ENCODE data around the gene RGS17.

Gene RGS17

DNA sequence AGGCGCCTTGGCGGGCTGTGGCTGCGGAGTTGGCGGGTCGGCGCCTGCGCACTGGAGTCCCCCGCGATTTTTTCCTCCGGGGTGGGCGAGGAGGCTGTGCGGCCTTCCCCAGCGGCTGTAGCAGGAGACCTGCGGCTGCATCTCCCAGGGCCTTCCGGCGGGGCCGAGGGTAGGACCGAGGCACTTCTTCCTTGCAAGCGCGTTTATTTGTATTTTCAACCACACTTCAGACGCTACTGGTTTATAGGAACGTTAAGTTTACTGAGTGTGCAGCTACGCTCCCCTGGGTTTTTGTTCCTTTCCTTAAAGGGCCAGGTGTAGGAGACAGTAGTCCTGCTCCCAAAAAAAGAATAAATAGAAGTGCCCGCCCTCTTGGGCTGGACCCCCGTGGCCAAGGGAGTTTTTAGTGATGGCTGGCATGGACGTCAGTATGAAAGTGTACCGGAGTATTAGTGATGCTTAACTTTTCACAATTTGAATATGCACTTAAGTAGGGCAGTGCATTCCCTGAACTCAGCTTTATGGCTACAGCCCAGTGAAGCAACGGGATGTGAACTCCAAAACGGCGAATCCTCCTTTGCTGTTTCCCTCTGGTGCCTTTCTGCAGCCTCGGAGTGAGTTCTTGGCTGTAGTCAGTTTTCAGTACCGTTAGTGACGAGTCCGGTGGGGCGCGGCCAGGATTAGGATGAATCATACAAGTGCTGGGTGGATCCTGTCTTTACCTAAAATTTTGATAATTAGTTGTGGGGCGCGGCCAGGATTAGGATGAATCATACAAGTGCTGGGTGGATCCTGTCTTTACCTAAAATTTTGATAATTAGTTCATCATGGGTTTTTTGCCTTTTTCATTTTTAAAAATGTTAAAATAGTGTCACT lies 147.2 kb downstream of the RGS17 start (continued):
- TF ChIP-seq, protein P1, sequence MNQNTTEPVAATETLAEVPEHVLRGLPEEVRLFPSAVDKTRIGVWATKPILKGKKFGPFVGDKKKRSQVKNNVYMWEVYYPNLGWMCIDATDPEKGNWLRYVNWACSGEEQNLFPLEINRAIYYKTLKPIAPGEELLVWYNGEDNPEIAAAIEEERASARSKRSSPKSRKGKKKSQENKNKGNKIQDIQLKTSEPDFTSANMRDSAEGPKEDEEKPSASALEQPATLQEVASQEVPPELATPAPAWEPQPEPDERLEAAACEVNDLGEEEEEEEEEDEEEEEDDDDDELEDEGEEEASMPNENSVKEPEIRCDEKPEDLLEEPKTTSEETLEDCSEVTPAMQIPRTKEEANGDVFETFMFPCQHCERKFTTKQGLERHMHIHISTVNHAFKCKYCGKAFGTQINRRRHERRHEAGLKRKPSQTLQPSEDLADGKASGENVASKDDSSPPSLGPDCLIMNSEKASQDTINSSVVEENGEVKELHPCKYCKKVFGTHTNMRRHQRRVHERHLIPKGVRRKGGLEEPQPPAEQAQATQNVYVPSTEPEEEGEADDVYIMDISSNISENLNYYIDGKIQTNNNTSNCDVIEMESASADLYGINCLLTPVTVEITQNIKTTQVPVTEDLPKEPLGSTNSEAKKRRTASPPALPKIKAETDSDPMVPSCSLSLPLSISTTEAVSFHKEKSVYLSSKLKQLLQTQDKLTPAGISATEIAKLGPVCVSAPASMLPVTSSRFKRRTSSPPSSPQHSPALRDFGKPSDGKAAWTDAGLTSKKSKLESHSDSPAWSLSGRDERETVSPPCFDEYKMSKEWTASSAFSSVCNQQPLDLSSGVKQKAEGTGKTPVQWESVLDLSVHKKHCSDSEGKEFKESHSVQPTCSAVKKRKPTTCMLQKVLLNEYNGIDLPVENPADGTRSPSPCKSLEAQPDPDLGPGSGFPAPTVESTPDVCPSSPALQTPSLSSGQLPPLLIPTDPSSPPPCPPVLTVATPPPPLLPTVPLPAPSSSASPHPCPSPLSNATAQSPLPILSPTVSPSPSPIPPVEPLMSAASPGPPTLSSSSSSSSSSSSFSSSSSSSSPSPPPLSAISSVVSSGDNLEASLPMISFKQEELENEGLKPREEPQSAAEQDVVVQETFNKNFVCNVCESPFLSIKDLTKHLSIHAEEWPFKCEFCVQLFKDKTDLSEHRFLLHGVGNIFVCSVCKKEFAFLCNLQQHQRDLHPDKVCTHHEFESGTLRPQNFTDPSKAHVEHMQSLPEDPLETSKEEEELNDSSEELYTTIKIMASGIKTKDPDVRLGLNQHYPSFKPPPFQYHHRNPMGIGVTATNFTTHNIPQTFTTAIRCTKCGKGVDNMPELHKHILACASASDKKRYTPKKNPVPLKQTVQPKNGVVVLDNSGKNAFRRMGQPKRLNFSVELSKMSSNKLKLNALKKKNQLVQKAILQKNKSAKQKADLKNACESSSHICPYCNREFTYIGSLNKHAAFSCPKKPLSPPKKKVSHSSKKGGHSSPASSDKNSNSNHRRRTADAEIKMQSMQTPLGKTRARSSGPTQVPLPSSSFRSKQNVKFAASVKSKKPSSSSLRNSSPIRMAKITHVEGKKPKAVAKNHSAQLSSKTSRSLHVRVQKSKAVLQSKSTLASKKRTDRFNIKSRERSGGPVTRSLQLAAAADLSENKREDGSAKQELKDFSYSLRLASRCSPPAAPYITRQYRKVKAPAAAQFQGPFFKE (tag by site-specific recombination; IDR thresholded peaks at IDR 0.05; ENCODE audit: borderline replicate concordance): no peak
- no peak for TF ChIP-seq ZBTB7A (tag by site-specific recombination; IDR thresholded peaks at IDR 0.05; ENCODE audit: low read depth)
- no peak for TF ChIP-seq ZNF555 (tag by site-specific recombination; conservative IDR thresholded peaks at IDR 0.05)
- TF ChIP-seq, protein P2, sequence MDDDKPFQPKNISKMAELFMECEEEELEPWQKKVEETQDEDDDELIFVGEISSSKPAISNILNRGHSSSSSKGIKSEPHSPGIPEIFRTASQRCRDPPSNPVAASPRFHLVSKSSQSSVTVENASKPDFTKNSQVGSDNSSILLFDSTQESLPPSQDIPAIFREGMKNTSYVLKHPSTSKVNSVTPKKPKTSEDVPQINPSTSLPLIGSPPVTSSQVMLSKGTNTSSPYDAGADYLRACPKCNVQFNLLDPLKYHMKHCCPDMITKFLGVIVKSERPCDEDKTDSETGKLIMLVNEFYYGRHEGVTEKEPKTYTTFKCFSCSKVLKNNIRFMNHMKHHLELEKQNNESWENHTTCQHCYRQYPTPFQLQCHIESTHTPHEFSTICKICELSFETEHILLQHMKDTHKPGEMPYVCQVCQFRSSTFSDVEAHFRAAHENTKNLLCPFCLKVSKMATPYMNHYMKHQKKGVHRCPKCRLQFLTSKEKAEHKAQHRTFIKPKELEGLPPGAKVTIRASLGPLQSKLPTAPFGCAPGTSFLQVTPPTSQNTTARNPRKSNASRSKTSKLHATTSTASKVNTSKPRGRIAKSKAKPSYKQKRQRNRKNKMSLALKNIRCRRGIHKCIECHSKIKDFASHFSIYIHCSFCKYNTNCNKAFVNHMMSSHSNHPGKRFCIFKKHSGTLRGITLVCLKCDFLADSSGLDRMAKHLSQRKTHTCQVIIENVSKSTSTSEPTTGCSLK (tag by site-specific recombination; IDR thresholded peaks at IDR 0.05): no peak
- TF ChIP-seq ZNF48 (tag by site-specific recombination; IDR thresholded peaks at IDR 0.05): no peak
- no peak for TF ChIP-seq ZNF664 (tag by site-specific recombination; IDR thresholded peaks at IDR 0.05)
- no peak for TF ChIP-seq ZNF174 (tag by site-specific recombination; IDR thresholded peaks at IDR 0.05)
- TF ChIP-seq ZNF701 (tag by site-specific recombination; IDR thresholded peaks at IDR 0.05): no peak
- TF ChIP-seq ZFP41 (tag by site-specific recombination; IDR thresholded peaks at IDR 0.05; ENCODE audit: borderline replicate concordance): no peak
- TF ChIP-seq, protein P3, sequence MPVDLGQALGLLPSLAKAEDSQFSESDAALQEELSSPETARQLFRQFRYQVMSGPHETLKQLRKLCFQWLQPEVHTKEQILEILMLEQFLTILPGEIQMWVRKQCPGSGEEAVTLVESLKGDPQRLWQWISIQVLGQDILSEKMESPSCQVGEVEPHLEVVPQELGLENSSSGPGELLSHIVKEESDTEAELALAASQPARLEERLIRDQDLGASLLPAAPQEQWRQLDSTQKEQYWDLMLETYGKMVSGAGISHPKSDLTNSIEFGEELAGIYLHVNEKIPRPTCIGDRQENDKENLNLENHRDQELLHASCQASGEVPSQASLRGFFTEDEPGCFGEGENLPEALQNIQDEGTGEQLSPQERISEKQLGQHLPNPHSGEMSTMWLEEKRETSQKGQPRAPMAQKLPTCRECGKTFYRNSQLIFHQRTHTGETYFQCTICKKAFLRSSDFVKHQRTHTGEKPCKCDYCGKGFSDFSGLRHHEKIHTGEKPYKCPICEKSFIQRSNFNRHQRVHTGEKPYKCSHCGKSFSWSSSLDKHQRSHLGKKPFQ (tag by site-specific recombination; IDR thresholded peaks at IDR 0.05): no peak
- TF ChIP-seq, protein P4, sequence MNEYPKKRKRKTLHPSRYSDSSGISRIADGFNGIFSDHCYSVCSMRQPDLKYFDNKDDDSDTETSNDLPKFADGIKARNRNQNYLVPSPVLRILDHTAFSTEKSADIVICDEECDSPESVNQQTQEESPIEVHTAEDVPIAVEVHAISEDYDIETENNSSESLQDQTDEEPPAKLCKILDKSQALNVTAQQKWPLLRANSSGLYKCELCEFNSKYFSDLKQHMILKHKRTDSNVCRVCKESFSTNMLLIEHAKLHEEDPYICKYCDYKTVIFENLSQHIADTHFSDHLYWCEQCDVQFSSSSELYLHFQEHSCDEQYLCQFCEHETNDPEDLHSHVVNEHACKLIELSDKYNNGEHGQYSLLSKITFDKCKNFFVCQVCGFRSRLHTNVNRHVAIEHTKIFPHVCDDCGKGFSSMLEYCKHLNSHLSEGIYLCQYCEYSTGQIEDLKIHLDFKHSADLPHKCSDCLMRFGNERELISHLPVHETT (tag by site-specific recombination; IDR thresholded peaks at IDR 0.05): 0 out of 2 replicates have a peak, but pooled peaks have one; percentile 38
- TF ChIP-seq ZNF404 (tag by site-specific recombination; IDR thresholded peaks at IDR 0.05): no peak
- TF ChIP-seq, protein P5, sequence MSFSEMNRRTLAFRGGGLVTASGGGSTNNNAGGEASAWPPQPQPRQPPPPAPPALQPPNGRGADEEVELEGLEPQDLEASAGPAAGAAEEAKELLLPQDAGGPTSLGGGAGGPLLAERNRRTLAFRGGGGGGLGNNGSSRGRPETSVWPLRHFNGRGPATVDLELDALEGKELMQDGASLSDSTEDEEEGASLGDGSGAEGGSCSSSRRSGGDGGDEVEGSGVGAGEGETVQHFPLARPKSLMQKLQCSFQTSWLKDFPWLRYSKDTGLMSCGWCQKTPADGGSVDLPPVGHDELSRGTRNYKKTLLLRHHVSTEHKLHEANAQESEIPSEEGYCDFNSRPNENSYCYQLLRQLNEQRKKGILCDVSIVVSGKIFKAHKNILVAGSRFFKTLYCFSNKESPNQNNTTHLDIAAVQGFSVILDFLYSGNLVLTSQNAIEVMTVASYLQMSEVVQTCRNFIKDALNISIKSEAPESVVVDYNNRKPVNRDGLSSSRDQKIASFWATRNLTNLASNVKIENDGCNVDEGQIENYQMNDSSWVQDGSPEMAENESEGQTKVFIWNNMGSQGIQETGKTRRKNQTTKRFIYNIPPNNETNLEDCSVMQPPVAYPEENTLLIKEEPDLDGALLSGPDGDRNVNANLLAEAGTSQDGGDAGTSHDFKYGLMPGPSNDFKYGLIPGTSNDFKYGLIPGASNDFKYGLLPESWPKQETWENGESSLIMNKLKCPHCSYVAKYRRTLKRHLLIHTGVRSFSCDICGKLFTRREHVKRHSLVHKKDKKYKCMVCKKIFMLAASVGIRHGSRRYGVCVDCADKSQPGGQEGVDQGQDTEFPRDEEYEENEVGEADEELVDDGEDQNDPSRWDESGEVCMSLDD (tag by site-specific recombination; IDR thresholded peaks at IDR 0.05): no peak
- no peak for TF ChIP-seq OSR2 (tag by site-specific recombination; IDR thresholded peaks at IDR 0.05)
- TF ChIP-seq ZNF132 (tag by site-specific recombination; IDR thresholded peaks at IDR 0.05; ENCODE audit: borderline replicate concordance): no peak
- TF ChIP-seq, protein P6, sequence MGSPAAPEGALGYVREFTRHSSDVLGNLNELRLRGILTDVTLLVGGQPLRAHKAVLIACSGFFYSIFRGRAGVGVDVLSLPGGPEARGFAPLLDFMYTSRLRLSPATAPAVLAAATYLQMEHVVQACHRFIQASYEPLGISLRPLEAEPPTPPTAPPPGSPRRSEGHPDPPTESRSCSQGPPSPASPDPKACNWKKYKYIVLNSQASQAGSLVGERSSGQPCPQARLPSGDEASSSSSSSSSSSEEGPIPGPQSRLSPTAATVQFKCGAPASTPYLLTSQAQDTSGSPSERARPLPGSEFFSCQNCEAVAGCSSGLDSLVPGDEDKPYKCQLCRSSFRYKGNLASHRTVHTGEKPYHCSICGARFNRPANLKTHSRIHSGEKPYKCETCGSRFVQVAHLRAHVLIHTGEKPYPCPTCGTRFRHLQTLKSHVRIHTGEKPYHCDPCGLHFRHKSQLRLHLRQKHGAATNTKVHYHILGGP (tag by site-specific recombination; IDR thresholded peaks at IDR 0.05): no peak
- no peak for TF ChIP-seq BCL11B (tag by site-specific recombination; IDR thresholded peaks at IDR 0.05; ENCODE audit: low read depth)
- TF ChIP-seq SP7 (tag by site-specific recombination; IDR thresholded peaks at IDR 0.05): no peak; the same call in 1 of the 2 replicates
- TF ChIP-seq ZNF184 (tag by site-specific recombination; IDR thresholded peaks at IDR 0.05): peak; percentile 40; the same call in 1 of the 2 replicates
- no peak for TF ChIP-seq REPIN1 (tag by site-specific recombination; IDR thresholded peaks at IDR 0.05; ENCODE audit: low read depth)
- TF ChIP-seq ZNF791 (tag by site-specific recombination; IDR thresholded peaks at IDR 0.05): no peak
- TF ChIP-seq ZNF19 (tag by site-specific recombination; IDR thresholded peaks at IDR 0.05; ENCODE audit: low read depth): no peak
- no peak for TF ChIP-seq GLI4 (tag by site-specific recombination; IDR thresholded peaks at IDR 0.05)
- no peak for TF ChIP-seq ZNF155 (tag by site-specific recombination; IDR thresholded peaks at IDR 0.05)
